Body of pancreas (tissue), 4 donors: Measurements from ENCODE around the gene C3orf52. TPM values are rescaled to one million over a fixed set of nuclear protein-coding genes. Genes with fewer than 3 reads are reported as not detected.

Experiments
- ATAC-seq: fragments of 150-250 bp; one replicate; pipeline ENCODE4 v1.9.1; 2016
- DNase-seq, 4 donors: peaks; one replicate each; pipeline ENCODE4 v3.0.0-alpha.2; 2019
- H3K27ac ChIP-seq, 4 donors: fragments of 200-600 bp; sonication (generic); 1 replicate in 3 of 4; 2 replicates in 1 of 4; pipeline versions ENCODE4 v1.5.1 to v1.6.1; 2016 to 2019; ENCODE audit warnings: mild to moderate bottlenecking in 1 of 4, mixed read lengths in 1 of 4, moderate library complexity in 1 of 4
- H3K27me3 ChIP-seq, 2 donors: fragments of 200-600 bp; sonication (generic); one replicate each; pipeline ENCODE4 v1.6.0; 2016; ENCODE audit warnings: mild to moderate bottlenecking in 1 of 2
- H3K36me3 ChIP-seq, 2 donors: fragments of 200-600 bp; sonication (generic); replicated peaks in 1 of 2; 2 replicates each; pipeline ENCODE4 v1.5.1; 2016; ENCODE audit warnings: low read depth in 2 of 2; ENCODE audit not compliant: insufficient read depth in 1 of 2
- H3K4me1 ChIP-seq: fragments of 200-600 bp; sonication (generic); one replicate; pipeline ENCODE4 v1.6.0; 2016
- H3K4me3 ChIP-seq, 2 donors: fragments of 200-600 bp; sonication (generic); 1 replicate in 1 of 2; 2 replicates in 1 of 2; pipeline ENCODE4 v1.5.1; 2016 to 2019
- H3K9me3 ChIP-seq, 3 donors: fragments of 200-600 bp; sonication (generic); 1 replicate in 2 of 3; 2 replicates in 1 of 3; pipeline ENCODE4 v1.5.1; 2016
- CTCF ChIP-seq, 7 experiments: fragments of 450-650 bp in 4 of 7; fragments of 200-600 bp in 3 of 7; sonication (generic) in 3 of 7; IDR thresholded peaks; one replicate each; pipeline ENCODE4 v1.5.1; 2016 to 2019; ENCODE audit warnings: antibody characterized with exemption in 7 of 7
- POLR2A ChIP-seq, 3 donors: fragments of 450-650 bp; IDR thresholded peaks; one replicate each; pipeline ENCODE4 v1.6.1; 2016; ENCODE audit warnings: antibody characterized with exemption in 3 of 3, mild to moderate bottlenecking in 2 of 3
- WGBS, 2 donors: methylation state at CpG; one replicate each; pipeline ENCODE4 v1.1.5; 2017; 5-methylcytosine and 5-hydroxymethylcytosine counted together
- intact Hi-C: fragments of 100-400 bp; cut with DNase I; formaldehyde crosslinking; loops from one replicate; pipeline ENCODE4 v1.15.1; 2023
- total RNA-seq, 2 donors: library from RNA; depleted of rRNA; stranded (reverse); fragments of >200 nt; gene quantifications; one replicate each; pipeline ENCODE4 v1.1.0, GENCODE V29; 2016

The C3orf52 gene
- total RNA-seq, 2 donors from 2014 or later, result 71.2 to 129 TPM

- Histone ChIP-seq H3K27me3 (no peaks in the 10 kb centered on the region), H3K36me3 (no peaks in the 10 kb centered on the region), H3K4me3 (no peak overlapping the region), H3K9me3 (no peaks in the 10 kb centered on the region), H3K4me1 (peaks cover 60% of the 10 kb centered on the region), H3K27ac (peak overlapping the region; percentile 74 to 94 (median 83))
- WGBS, 2 donors, result 45 to 51% methylated on average over 9 of the region's 9 CpGs
- intact Hi-C loops, result no loop called here
- ATAC-seq (no peak), DNase-seq (peak in 1 of 4 donors; percentile 23)
- TF ChIP-seq POLR2A (IDR thresholded peaks at IDR 0.05) (no peak), CTCF (IDR thresholded peaks at IDR 0.05) (no peak)
Measured at GRCh38 chr3:112089956-112090886, 4.0 kb downstream of the C3orf52 start.

GRCh38 chr3:112090887-112091586 lies 4.8 kb downstream of the C3orf52 start:
- ATAC-seq (peak; percentile 28), DNase-seq (peak; percentile 43 to 66 (median 62))
- H3K27me3 ChIP-seq, result no peaks in the 10 kb centered on the region
- H3K27ac ChIP-seq, result peak overlapping the region; percentile 74 to 94 (median 83)
- peaks cover 53% of the 10 kb centered on the region for H3K4me1 ChIP-seq
- intact Hi-C loops, result no loop called here
- no peak overlapping the region for H3K4me3 ChIP-seq
- no peaks in the 10 kb centered on the region for H3K9me3 ChIP-seq
- TF ChIP-seq POLR2A (IDR thresholded peaks at IDR 0.05) (peak; percentile 16 to 21 (median 19)), CTCF (IDR thresholded peaks at IDR 0.05) (no peak)
- WGBS, 2 donors, result 36 to 42% methylated on average over 6 of the region's 6 CpGs
- no peaks in the 10 kb centered on the region for H3K36me3 ChIP-seq

GRCh38 chr3:112092496-112093179 lies 6.4 kb downstream of the C3orf52 start:
- peak overlapping the region; percentile 57 to 94 (median 74) for H3K27ac ChIP-seq

GRCh38 chr3:112093180-112093522 lies 7.0 kb downstream of the C3orf52 start:
- Histone ChIP-seq H3K4me3 (no peak overlapping the region), H3K27ac (peak overlapping the region; percentile 57 to 94 (median 74)), H3K9me3 (no peaks in the 10 kb centered on the region), H3K36me3 (no peaks in the 10 kb centered on the region), H3K4me1 (peaks cover 57% of the 10 kb centered on the region), H3K27me3 (no peaks in the 10 kb centered on the region)
- intact Hi-C loops, result no loop called here
- DNase-seq, result no peak
- no peak for ATAC-seq
- TF ChIP-seq CTCF (IDR thresholded peaks at IDR 0.05), result no peak
- TF ChIP-seq POLR2A (IDR thresholded peaks at IDR 0.05), result no peak

More at GRCh38 chr3:112092496-112093179, 6.4 kb downstream of the C3orf52 start:
- ATAC-seq (no peak), DNase-seq (no peak)
- Histone ChIP-seq H3K27me3 (no peaks in the 10 kb centered on the region), H3K4me1 (peaks cover 57% of the 10 kb centered on the region), H3K9me3 (no peaks in the 10 kb centered on the region), H3K36me3 (no peaks in the 10 kb centered on the region), H3K4me3 (no peak overlapping the region)
- no peak for TF ChIP-seq CTCF (IDR thresholded peaks at IDR 0.05)
- WGBS, 2 donors, result 27 to 32% methylated on average over 6 of the region's 6 CpGs
- intact Hi-C loops, result no loop called here
